WI38 (cell line): ENCODE data around the gene TMCC1.
"Not testable (repeated sequence)": the region's sequence is repeated elsewhere in the genome, so short reads cannot be mapped to it uniquely, and the experiment has no call there.

Source experiments
- H3K4me3 ChIP-seq: 2 replicates; pipeline ENCODE4 v1.5.1; 2011; ENCODE audit warnings: low read depth, mild to moderate bottlenecking, control low read depth, low read length
- TF ChIP-seq, protein P1 (sequence below): IDR thresholded peaks from 2 replicates; pipeline ENCODE4 v1.5.1; 2012; ENCODE audit warnings: low read depth, mild to moderate bottlenecking, control low read depth, low read length

The TMCC1 gene

DNA sequence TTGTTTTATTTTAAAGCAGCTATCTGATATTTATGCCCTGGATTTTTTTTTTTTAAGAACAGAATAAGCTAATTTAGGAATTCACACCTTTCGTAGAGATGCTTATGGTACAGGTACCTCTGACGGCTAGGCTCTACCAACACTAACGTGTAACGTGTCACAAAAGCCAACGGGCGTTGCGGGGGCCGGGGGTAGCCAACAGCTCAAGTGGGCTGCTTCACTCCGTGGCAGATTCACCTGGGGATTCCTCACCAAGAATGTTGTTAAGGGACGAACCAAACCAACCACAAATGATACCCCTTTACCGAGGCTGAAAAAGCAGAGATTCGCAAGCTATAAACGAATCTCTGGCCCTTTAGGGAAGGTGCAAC lies 1.0 kb downstream of the TMCC1 start:
- TF ChIP-seq, protein P1, sequence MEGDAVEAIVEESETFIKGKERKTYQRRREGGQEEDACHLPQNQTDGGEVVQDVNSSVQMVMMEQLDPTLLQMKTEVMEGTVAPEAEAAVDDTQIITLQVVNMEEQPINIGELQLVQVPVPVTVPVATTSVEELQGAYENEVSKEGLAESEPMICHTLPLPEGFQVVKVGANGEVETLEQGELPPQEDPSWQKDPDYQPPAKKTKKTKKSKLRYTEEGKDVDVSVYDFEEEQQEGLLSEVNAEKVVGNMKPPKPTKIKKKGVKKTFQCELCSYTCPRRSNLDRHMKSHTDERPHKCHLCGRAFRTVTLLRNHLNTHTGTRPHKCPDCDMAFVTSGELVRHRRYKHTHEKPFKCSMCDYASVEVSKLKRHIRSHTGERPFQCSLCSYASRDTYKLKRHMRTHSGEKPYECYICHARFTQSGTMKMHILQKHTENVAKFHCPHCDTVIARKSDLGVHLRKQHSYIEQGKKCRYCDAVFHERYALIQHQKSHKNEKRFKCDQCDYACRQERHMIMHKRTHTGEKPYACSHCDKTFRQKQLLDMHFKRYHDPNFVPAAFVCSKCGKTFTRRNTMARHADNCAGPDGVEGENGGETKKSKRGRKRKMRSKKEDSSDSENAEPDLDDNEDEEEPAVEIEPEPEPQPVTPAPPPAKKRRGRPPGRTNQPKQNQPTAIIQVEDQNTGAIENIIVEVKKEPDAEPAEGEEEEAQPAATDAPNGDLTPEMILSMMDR: no peak
- peak overlapping the region; percentile 85 for H3K4me3 ChIP-seq

DNA sequence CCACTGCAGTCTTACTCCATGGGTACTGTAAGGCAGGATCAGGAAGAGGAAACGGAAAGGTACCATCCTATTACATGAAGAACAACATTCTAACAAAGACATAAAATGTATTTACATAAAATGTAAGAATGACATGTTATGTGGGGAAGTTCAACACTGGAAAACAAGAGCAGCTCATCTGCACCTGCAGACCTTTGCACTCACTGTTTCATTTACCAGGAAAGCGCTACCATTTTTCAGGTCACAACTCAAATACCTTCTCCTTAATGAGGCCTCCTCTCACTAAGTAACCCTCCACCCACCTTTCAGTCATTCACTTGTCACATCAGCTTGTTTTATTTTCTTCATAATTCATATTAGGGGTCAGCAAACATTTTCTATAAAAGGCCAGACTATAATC lies 2.6 kb downstream of the TMCC1 start:
- no peak overlapping the region for H3K4me3 ChIP-seq
- TF ChIP-seq, protein P1: no peak

DNA sequence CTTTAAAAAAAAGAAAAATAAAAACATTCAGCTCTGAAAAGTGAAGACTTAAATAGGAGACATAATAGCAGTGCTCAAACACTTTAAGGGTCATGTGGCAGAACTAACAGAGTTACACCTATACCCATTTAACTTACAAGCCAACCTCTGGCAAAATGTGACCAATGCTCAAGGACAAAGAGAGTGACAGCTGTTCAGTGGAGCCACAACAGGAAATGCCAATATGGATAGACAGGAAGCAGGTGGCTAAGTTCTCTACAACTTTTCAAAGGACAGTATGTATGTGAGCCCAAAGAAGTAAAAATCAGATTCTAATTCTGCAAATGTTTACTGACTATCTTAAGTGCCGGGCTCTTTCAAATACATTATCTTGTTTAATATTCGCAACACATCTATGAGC lies 3.4 kb downstream of the TMCC1 start:
- no peak overlapping the region for H3K4me3 ChIP-seq
- TF ChIP-seq, protein P1: no peak

DNA sequence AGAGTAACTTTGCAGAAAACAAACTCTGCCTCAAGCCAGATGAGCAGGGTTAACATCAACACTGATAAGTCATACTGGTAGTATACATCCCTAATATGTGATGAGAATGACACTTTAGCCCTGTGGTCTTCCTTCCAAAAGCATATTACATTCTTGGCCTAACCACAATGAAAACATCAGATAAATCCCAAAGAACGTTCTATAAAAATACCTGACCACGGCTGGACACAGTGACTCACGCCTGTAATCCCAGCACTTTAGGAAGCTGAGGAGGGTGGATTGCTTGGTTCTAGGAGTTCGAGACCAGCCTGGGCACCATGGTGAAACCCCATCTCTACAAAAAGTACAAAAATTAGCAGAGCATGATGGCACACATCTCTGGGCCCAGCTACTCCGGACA lies 4.7 kb downstream of the TMCC1 start:
- no peak overlapping the region for H3K4me3 ChIP-seq
- TF ChIP-seq, protein P1: no peak

DNA sequence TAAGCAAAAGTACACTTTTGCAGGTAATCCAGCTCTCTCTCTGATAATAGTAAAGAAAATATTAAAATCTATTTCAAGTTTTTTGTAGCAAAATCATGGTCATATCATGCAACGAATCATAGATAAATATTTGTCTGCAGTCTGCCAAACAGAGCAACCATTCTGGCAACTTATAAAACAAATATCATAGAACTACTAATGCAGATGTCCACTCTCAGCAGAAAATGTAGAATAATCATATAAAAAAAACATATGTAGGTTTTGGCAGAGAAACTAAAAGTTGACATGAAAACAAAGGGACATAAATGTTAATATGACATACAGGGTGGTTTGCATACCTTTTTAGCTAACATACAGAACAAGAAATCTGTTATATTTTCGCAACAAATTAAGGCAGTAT lies 12.2 kb downstream of the TMCC1 start:
- TF ChIP-seq, protein P1: no peak
- no peak overlapping the region for H3K4me3 ChIP-seq

DNA sequence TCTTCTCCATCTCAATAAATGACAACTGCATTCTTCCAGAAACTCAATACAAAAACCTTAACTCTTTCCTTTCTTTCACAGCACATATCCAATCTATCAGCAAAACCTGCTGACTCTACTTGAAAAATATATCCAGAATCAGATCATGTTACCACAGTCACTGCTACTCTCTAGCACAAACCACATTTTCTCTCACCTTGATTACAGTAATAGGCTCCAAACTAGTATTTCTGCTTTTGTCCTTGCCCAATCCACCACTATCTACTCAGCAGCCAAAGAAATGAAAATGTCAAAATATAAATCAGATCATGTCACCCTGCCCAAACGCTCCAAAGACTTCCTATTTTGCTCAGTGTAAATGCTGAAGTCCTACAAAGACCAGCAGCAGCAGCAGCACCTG lies 15.2 kb downstream of the TMCC1 start:
- no peak overlapping the region for H3K4me3 ChIP-seq
- TF ChIP-seq, protein P1: no peak

DNA sequence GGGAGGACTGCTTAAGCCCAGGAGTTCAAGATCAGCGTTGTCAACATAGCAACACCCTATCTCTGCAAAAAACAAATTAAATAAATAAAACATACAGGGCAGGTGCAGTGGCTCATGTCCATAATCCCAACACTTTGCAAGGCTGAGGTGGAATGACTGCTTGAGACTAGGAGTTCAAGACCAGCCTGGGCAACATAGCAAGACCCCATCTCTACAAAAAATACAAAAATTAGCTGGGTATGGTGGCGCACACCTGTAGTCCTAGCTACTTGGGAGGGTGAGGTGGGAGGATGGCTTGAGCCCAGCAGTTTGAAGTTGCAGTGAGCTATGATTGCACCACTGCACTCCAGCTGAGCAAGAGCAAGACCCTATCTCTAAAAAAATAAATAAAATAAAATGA lies 19.0 kb downstream of the TMCC1 start:
- H3K4me3 ChIP-seq: not testable (repeated sequence)

DNA sequence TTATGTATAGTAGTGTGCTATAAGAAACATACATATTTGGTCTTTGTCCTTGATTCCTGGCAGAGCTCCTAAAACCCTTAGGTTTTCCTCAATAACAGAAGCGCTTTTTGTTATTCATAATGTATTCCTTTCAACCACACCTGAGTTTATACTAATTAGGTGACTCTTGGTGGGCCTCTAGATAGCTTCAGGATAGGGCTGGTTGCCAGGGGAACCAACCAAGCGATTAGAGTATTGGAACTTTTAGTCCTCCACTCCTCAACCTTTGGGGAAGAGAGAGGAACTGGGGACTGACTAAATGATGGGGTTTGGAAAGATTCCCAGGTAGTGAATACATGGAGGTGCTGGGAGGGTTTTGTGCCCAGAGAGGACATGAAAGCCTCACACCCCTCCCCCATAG lies 24.6 kb downstream of the TMCC1 start:
- TF ChIP-seq, protein P1: no peak
- no peak overlapping the region for H3K4me3 ChIP-seq
